ENCODE results near the gene CHD1L. TPM values are rescaled to one million over a fixed set of nuclear protein-coding genes. Genes with fewer than 3 reads are reported as not detected.
"Not testable (repeated sequence)": the region's sequence is repeated elsewhere in the genome, so short reads cannot be mapped to it uniquely, and the experiment has no call there.

The CHD1L gene
- polyA plus RNA-seq (2012; ENCODE audit: insufficient read depth, insufficient read length) = 74.7 TPM

DNA sequence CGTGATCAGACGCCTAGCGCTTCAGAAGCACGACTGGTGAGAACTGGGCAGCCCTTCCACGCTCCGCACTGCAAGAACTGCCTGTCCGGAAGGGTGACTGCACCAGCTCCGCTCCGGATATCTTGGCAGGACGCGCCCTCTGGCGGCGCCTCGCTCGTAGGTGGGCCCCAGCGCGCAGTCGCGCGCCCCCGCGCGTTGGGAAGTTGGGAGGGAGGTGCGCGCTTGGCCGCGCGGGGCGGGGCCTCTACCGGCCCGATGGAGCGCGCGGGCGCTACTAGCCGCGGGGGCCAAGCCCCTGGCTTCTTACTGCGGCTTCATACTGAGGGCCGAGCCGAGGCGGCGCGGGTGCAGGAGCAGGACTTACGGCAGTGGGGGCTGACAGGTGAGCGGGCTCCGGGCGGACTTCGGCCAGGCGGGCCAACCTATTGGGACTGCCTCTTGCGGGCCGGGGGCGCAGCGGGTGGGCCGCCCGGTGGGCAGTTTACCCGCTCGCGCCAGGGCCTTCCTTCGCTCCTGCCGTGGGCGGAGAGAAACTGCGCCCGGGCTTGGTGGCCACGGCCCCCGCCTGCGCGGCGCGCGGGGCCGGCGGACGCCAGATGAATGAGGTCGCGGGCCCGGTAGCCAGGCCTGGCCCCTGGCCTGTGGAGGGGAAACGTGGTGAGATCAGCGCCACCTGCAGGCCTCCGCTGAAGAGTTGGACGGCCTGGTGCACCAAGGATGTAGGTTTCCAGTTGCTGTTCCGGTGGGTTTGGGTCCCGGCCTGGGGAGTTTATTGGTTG is at the start of gene CHD1L:
CHD1L (plus strand) TSS at position 236 of the 779 bp plus-strand sequence; CDS start at position 256, 20 bp downstream.
- peak; percentile 94 for DNase-seq (ENCODE audit: low read depth, low spot score)
- peak within 1 kb of the TSS; percentile 82 for H3K4me3 ChIP-seq (ENCODE audit: low read length)

- DNase-seq (ENCODE audit: low read depth, low spot score); H3K4me3 ChIP-seq (ENCODE audit: low read length): not testable (repeated sequence)
Observed at GRCh38 chr1:147197324-147197723, 45.2 kb upstream of the CHD1L start.

- no peak for DNase-seq (ENCODE audit: low read depth, low spot score)
- no peak overlapping the region for H3K4me3 ChIP-seq (ENCODE audit: low read length)
Observed at GRCh38 chr1:147201276-147201675, 41.2 kb upstream of the CHD1L start.

DNA sequence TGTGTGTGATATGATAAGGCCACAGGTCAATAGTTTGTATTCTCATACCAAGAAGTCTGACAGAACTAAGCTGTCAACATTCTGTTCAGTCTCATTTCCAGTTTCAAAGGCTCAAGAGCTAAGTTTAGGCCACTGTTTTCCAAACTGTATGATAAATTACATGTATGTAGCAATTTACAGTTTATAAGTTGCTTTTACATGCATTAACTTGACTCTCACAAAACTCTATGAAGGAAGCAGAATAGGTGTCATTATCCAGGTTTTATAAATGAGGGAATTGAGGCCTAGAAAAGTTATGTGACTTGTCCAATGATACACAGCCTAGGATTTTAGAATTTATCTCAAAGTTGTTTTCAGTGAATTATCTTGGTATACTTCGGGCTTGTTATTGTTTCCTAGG is 40.7 kb upstream of the CHD1L start:
- DNase-seq (ENCODE audit: low read depth, low spot score) = no peak
- no peak overlapping the region for H3K4me3 ChIP-seq (ENCODE audit: low read length)

DNA sequence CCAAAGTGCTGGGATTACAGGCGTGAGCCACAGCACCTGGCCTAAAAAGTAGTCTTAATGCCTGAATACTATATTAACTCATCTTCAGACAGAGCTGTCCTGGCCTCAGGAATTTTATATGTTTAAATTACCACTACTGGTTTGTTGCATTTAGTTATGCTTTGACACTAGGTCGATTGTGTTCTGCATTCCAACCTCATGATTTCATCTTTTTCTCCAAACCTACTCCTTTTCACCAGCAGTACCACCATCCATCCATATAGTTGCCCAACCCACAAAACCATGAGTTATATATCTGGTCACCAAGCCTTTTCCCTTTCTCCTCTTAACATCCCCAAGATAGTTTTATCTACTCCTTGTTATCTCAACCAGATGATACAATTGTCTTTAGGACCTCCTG is 39.9 kb upstream of the CHD1L start:
- no peak overlapping the region for H3K4me3 ChIP-seq (ENCODE audit: low read length)
- no peak for DNase-seq (ENCODE audit: low read depth, low spot score)

- H3K4me3 ChIP-seq (ENCODE audit: low read length) = no peak overlapping the region
- DNase-seq (ENCODE audit: low read depth, low spot score) = no peak
Observed at GRCh38 chr1:147204080-147204479, 38.4 kb upstream of the CHD1L start.

- DNase-seq (ENCODE audit: low read depth, low spot score) = no peak
- no peak overlapping the region for H3K4me3 ChIP-seq (ENCODE audit: low read length)
Observed at GRCh38 chr1:147207192-147207591, 35.3 kb upstream of the CHD1L start.

DNA sequence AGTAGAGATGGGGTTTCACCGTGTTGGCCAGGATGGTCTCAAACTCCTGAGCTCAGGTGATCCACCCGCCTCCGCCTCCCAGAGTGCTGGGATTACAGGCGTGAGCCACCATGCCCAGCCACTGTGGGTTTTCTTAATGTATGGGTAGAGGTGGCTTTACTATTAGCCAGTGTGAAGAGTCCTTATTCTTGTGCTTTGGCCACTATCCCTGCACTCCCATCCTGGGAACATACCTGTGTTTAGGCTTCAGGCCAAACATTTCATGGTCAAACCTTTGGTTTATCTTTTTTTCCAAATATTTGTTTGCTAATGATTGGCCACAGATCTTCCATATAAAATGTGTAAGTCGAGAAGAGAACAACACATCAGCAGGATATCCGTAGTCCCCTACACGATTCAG is 33.9 kb upstream of the CHD1L start:
- no peak overlapping the region for H3K4me3 ChIP-seq (ENCODE audit: low read length)
- DNase-seq (ENCODE audit: low read depth, low spot score) = no peak

GRCh38 chr1:147209825-147210821 is 32.4 kb upstream of the CHD1L start:
- no peak overlapping the region for H3K4me3 ChIP-seq (ENCODE audit: low read length)
- DNase-seq (ENCODE audit: low read depth, low spot score) = no peak

DNA sequence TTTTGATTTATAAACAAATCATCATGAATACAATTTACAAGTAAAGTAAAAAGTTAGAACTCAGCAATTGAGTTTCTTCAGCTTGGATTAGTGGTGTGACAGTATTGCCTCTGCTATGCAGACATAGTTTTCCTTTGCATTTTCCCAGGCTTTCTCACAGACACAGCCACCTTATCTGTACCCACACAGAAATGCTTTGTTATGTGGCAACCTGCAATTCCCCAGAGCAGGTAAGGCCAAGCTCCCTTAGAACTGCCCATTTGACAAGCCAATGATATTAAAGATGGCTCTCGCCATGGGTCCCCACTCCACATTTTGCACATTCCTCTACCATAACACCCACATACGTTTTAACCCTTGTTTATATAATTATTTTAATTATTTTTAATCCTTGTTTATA is 31.5 kb upstream of the CHD1L start:
- H3K4me3 ChIP-seq (ENCODE audit: low read length) = no peak overlapping the region
- no peak for DNase-seq (ENCODE audit: low read depth, low spot score)

- no peak overlapping the region for H3K4me3 ChIP-seq (ENCODE audit: low read length)
- no peak for DNase-seq (ENCODE audit: low read depth, low spot score)
Observed at GRCh38 chr1:147211577-147211976, 30.9 kb upstream of the CHD1L start.

GRCh38 chr1:147213271-147213670 is 29.2 kb upstream of the CHD1L start:
- H3K4me3 ChIP-seq (ENCODE audit: low read length) = no peak overlapping the region
- DNase-seq (ENCODE audit: low read depth, low spot score) = no peak

DNA sequence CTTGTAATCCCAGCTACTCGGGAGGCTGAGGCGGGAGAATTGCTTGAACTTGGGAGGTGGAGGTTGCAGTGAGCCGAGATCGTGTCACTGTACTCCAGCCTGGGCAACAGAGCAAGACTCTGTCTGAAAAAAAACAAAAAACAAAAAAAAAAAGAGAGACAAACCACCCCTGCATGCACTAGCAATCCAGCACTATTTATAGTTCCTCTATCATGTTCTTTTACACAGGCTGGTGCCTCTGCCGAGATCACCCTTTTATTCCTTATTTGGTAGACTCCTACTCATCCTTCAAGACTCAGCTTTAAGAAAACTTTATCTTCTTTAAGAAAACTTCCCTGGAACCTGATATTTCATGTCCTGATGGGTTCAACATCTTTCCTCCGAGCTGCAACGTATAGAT is 28.2 kb upstream of the CHD1L start:
- H3K4me3 ChIP-seq (ENCODE audit: low read length) = no peak overlapping the region
- DNase-seq (ENCODE audit: low read depth, low spot score) = no peak

DNA sequence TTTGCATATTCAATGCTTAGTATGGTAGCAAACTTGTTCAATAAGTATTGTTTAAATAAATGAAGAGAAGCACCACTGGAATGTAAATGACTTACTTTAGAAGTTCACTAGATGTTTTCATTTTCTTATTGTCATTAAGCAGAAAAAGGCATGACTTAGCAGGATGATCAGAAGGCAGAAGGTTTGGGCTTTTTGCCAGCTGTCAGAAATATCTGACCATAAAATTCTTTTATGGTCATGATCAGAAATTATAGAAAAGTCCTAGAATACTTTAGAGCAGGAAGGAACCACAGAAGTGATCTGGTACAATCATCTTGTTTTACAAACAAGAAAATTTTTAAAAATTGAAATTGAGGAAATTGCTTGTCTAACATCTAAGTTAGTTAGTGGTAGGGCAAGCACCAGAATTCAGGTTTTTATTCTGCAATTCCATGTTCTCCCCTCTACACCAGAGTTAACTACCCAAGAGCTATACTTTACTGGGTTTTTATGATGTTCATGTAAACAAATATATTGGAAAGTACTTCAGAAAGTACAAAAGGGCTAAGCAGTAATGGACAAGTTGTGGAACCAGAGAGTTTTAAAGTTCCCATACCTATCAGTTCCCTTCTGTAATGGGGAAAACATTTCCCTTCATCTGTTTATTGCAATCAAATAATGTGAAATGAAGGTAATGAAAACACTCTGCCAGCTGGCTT is 27.5 kb upstream of the CHD1L start:
- no peak for DNase-seq (ENCODE audit: low read depth, low spot score)
- no peak overlapping the region for H3K4me3 ChIP-seq (ENCODE audit: low read length)

GRCh38 chr1:147215540-147215916 is 27.0 kb upstream of the CHD1L start:
- no peak overlapping the region for H3K4me3 ChIP-seq (ENCODE audit: low read length)
- no peak for DNase-seq (ENCODE audit: low read depth, low spot score)

DNA sequence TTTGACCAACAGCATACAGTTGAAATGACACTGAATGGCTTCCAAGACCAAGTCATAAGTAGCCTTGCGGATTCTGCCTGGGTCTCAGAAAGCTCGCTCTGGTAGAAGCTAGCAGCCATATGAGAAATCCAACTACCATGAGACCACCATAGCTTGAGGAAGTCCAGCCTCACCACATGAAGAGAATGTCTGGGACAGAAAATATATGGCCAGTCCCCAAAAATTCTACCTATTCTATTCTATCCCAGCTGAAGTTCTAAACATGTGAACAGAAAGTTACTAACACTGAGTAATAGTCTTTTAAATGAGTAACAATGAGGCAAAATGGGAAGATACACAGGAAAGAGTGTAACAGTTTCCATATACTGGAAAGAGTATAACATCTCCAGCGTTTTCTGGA is 26.4 kb upstream of the CHD1L start:
- H3K4me3 ChIP-seq (ENCODE audit: low read length) = no peak overlapping the region
- no peak for DNase-seq (ENCODE audit: low read depth, low spot score)

DNA sequence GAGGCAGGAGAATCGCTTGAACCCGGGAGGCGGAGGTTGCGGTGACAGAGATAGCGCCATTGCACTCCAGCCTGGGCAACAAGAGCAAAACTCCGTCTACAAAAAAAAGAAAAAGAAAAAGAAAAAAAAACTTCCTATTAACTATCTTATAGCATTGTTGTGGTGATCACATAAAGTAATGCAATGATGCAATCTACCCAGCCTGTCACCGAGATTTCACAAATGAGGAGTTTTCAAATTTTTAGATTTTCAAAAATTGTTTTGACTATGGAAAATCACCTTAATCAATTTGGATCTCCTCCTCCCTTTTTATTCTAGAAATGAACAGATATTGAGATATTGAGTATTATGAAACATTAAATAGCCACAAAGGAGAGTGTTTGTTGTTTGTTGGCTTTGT is 25.3 kb upstream of the CHD1L start:
- no peak overlapping the region for H3K4me3 ChIP-seq (ENCODE audit: low read length)
- no peak for DNase-seq (ENCODE audit: low read depth, low spot score)

GRCh38 chr1:147218606-147219005 is 23.9 kb upstream of the CHD1L start:
- no peak for DNase-seq (ENCODE audit: low read depth, low spot score)
- no peak overlapping the region for H3K4me3 ChIP-seq (ENCODE audit: low read length)

GRCh38 chr1:147223740-147224615 is 18.5 kb upstream of the CHD1L start:
- H3K4me3 ChIP-seq (ENCODE audit: low read length) = no peak overlapping the region
- DNase-seq (ENCODE audit: low read depth, low spot score) = no peak
